HG03196 (cell line): ENCODE results near the gene GNAI3.
A peak's percentile ranks its signal among the peaks of the same experiment; 100 is the strongest.

ENCODE experiments used
- ATAC-seq: cut with Tn5 transposase; IDR thresholded peaks from one replicate; pipeline ENCODE4 v1.9.1; 2021; ENCODE audit not compliant: unreplicated experiment

The GNAI3 gene

GRCh38 chr1:109634771-109635750, 86.6 kb downstream of the GNAI3 start:
- no peak for ATAC-seq

DNA sequence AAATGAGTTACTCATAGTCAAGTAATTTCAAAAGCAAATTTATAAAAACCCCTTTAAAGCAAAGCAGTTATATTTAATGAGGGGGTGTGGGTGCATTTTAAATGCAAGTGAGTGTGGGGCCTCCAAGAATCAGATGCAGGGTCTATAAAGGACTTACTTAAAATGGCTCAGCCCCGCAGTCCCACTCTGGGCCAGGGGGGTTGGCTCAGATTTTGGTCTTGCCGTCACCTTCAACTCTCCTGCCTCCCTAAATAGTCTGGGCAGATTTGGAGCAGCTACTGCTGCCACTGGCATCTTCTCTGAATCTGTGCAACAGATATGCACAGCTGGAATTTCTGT, 87.4 kb downstream of the GNAI3 start:
- no peak for ATAC-seq

GRCh38 chr1:109636201-109636952, 88.0 kb downstream of the GNAI3 start:
- ATAC-seq = no peak

DNA sequence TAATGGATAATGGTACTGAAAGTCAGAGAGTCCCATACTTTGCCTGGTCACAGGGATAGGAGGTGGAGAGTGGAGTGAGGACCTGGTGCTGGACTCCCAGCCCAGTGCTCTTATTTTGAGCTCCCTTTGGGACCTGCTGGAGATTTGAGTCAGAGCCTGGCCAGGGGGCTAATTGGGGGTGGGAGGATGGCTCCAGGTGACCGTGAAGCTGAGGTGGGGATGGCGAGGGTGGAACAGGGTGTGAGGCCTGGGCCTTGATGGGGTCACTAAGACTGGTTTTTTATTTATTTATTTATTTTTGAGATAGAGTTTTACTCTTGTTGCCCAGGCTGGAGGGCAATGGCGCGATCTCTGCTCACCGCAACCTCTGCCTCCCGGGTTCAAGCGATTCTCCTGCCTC, 89.0 kb downstream of the GNAI3 start:
- no peak for ATAC-seq

DNA sequence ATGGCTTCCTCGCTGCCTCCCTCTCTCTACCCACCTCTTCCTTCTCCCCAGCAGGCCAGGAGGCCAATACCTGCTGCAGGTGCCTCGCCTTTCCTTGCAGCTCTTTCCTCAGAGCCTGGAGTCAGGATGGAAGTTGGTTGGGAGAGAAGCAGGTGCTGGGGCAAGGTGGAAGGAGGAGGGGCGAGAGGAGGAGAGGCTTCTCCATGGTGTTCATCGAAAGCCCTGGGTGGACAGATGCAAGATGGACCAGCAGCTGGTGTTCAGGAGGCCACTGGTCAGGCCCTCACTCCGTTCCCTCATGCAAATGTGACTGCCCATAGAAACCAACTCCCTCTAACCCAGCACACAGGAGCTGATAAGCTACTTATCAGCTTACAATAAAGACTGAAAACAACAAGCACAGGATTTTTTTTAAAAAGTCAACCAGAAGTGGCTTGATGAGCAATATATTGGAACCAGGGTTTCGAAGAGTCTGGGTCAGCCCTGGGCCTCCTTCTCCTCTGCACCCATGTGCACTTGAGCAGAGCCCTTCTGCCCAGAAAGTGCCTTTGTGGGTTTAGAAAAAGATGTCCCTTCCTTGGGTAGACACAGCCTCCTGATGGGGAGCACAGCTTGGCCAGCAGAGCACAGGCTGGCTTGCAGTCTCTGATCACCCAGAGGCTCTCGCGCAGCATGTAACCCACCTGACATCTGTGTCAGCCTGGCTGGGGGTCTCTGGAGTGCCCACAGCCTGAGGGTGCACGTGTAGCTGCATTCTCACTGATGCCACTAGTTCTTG, 90.8 kb downstream of the GNAI3 start:
- ATAC-seq = no peak

DNA sequence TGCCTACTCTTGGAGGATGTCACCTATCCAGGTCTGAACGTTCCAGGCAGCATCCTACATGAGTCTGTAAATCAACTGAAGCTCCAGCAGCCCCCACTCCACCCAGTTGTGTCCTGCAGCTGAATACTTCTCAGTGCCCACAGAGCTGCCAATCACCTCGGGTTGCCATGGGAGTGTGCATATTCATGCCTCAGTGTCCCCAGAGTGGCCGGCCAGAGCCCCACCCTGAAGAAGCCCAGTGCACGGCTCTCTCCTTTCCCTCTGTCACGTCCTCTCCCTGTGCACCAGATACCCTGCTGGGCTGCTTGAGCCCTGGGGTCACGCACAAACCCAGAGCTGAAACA, 91.4 kb downstream of the GNAI3 start:
- no peak for ATAC-seq

- peak; percentile 65 for ATAC-seq
Observed at GRCh38 chr1:109640285-109640865, 92.0 kb downstream of the GNAI3 start.

DNA sequence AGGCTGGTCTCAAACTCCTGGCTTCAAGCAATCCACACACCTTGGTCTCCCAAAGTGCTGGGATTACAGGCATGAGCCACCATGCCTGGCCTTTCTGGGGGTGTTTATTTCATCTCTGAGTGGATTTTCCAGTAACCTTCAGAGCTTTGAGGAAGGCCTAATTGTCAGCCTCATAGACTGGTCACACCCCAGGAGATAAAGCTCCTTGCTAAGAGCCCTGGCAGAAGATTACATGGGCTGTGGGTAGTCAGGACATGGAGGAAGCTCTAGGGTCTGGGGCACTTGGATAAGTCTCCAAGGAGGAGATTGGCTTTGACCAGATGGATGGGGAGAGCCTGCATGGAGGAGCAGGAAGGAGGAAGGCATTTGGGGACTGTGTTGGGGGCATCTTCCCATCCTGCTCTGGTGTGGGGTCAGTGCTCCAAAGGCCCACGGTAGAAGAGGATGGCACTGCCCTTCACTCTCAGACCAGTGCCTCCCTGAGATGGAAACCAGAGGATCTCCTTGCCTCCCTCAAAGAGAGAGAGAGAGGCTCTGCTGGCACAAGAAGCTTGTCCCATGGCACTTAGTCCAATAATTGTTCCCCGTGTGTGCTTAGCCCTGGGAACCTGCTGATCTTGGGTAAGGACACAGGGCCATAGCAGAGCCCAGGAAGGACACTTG, 92.8 kb downstream of the GNAI3 start:
- ATAC-seq = no peak

GRCh38 chr1:109641861-109642260, 93.4 kb downstream of the GNAI3 start:
- no peak for ATAC-seq

DNA sequence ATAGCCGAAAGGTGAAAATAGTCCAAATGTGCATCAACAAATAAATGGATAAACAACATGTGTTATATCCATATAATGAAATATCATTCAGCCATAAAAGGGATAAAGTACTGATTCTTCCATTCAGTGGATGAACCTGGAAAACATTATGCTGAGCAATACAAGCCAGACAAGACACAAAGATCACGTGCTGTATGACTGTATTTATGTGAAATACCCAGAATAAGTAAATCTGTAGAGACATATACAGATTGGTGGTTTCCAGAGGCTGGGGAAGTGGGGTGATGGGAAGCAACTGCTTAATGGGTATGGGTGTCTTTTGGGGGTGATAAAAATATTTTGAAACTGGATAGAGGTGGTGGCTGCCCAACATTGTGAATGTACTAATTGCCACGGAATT, 94.2 kb downstream of the GNAI3 start:
- ATAC-seq = no peak

- peak; percentile 78 for ATAC-seq
Observed at GRCh38 chr1:109643385-109644230, 95.2 kb downstream of the GNAI3 start.

GRCh38 chr1:109644670-109645069, 96.3 kb downstream of the GNAI3 start:
- ATAC-seq = no peak

DNA sequence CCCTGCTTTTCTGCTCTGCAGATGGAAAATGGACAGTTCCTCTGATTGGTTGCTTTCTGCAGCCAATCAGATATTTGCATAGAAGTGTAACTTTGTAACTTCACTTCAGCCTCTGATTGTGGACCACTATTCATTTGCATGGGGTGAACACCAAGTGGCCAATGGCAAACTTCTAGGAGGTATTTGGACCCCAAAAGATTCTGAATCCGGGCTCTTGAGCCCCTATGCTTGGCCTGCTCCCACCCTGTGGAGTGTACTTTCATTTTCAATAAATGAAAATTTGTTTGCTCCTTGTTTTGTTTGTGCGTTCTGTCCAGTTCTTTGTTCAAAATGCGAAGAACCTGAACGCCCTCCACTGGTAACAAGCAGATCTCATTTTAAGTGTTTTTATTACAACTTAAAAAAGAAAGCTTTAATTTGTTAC, 101.1 kb downstream of the GNAI3 start:
- no peak for ATAC-seq

GRCh38 chr1:109650609-109651008, 102.2 kb downstream of the GNAI3 start:
- ATAC-seq = no peak

DNA sequence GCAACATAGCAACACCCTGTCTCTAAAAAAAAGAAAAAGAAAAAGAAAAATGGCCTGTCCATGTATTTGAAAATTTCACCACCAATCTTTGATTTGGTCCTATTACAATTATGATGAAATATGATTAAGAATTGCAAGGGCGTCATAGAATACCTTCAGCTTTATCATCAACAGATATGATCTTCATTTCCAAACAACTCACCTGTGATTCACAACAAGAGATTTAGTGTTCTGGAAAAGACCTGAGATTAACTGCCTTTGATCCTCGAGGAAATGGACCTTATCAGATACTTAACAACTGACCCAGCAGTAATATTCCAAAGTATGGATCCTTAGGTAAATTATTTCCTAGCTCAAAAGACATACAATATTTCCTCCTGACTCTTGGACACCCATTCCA, 104.0 kb downstream of the GNAI3 start:
- no peak for ATAC-seq

DNA sequence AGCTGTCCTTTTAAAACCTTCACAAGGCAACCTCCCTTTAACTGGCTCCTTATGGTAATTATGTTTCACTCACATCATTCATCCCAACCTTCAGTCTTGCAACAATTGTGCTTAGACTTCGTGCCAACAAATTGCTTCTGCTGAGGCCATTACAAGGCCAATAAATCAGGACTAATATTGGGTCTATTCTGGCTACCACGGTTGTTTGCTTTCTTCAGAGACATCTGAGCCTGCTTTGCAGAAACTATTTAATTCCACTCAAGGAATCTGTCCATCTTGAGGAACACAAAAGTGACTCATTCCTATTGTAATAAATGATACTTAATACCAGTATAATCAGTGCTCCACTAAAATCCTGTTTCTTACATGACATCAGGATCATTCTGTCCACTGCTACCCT, 104.9 kb downstream of the GNAI3 start:
- ATAC-seq = no peak

DNA sequence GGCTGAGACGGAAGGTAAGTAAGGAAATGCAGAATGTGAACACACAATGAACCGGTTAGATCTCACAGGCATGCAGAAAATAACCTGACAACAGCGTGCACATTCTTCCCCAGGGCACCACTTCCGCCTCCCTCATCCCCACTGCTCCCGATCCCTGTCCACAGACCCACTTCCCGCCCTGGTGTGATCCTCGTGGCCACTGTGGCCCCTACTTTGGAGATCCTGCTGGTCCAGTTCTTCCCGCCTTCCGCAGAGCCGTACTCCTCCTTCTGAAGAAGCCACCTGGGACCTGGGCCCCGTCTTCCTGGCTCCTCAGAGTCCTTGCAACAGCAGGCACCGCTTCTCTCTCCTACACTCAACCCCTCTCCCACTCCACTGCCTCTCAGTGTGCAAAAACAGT, 106.1 kb downstream of the GNAI3 start:
- no peak for ATAC-seq

DNA sequence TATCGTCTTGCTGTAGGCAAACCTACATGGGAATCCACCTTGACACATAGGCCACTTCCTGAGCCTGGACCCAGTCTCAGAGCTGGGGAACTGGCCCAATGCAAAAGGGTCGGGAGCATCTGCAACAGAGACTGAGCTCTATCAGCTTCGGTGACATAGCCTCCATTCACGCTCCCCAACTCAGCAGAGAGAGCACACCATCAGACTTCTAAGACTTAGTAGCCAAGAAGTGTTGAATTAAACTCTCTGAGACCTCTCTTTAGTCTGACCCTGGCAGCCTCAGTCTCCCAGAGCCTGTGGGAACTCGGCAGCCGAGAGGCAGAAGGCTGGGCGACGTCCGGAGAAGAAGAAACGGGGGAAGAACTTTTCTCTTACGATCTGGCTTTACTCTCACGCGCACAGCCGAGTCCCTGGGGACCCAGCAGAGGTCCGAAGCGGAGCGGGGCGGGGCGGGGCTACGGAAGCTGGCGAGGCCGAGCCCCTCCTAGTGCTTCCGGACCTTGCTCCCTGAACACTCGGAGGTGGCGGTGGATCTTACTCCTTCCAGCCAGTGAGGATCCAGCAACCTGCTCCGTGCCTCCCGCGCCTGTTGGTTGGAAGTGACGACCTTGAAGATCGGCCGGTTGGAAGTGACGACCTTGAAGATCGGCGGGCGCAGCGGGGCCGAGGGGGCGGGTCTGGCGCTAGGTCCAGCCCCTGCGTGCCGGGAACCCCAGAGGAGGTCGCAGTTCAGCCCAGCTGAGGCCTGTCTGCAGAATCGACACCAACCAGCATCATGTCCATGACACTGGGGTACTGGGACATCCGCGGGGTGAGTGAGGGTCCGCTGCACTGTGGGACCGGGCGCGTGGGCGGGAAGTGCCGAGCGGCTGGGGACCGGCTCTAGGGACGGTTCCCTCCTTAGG, 107.5 kb downstream of the GNAI3 start, which contains the start of gene GSTM4:
TSS of gene GSTM4 (plus strand) at position 485 of the 905 bp plus-strand sequence. CDS start at position 776, 291 bp downstream.
- peak; percentile 88 for ATAC-seq

DNA sequence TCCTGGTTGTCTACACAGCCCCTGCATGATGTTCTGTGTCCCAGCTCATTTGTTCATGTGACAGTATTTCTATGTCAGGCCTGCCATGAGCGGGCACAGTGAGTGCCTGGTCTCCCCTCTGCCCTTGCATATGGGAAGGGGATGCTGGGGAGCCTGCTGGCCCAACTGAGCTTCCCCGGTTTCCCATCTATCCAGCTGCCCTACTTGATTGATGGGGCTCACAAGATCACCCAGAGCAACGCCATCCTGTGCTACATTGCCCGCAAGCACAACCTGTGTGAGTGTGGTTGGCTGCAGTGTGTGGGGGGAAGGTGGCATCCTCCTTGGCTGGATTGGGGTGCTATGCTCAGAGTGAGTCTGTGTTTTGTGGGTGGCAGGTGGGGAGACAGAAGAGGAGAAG, 109.0 kb downstream of the GNAI3 start:
- no peak for ATAC-seq
